Keratinocyte (primary cell): Measurements from ENCODE around the gene OR5H14.

Source experiments
- CTCF ChIP-seq, 3 experiments: IDR thresholded peaks in 1 of 3; conservative IDR thresholded peaks in 1 of 3; optimal IDR thresholded peaks in 1 of 3; 2 replicates in 2 of 3; 3 replicates in 1 of 3; pipeline versions ENCODE3 to v1.5.1; 2011; ENCODE audit warnings: low read length in 3 of 3, mild to moderate bottlenecking in 3 of 3, moderate library complexity in 2 of 3, control low read depth in 1 of 3, inconsistent platforms in 1 of 3; ENCODE audit not compliant: insufficient read depth in 2 of 3; ENCODE audit errors: extremely low read depth in 1 of 3
- EZH2 ChIP-seq: IDR thresholded peaks from one replicate; pipeline ENCODE4 v1.6.1; 2012; ENCODE audit warnings: inconsistent platforms, mild to moderate bottlenecking, low read length, moderate library complexity

GRCh38 chr3:98151241-98151640 is 4.0 kb downstream of the OR5H14 start:
- no peak for TF ChIP-seq CTCF (optimal IDR thresholded peaks at IDR 0.05 in 1 of 3, IDR thresholded peaks at IDR 0.05 in 1 of 3, conservative IDR thresholded peaks at IDR 0.05 in 1 of 3; ENCODE audit: extremely low read depth in 1 of 3, insufficient read depth in 2 of 3, low read length in 3 of 3)
- TF ChIP-seq EZH2 = no peak
